HCT116 (cell line): ENCODE data around the gene IFNGR2.

Experiments used
- CTCF ChIP-seq, 3 experiments: fragments of 200-600 bp in 1 of 3; sonication (generic) in 1 of 3; IDR thresholded peaks in 2 of 3; conservative IDR thresholded peaks in 1 of 3; 2 replicates each; pipeline ENCODE4 v1.5.1; 2012 to 2017; ENCODE audit warnings: low read depth in 2 of 3, low read length in 2 of 3, antibody characterized with exemption in 1 of 3, borderline replicate concordance in 1 of 3, control low read depth in 1 of 3, mild to moderate bottlenecking in 1 of 3, mixed read lengths in 1 of 3, mixed run types in 1 of 3, moderate library complexity in 1 of 3; ENCODE audit not compliant: insufficient read depth in 1 of 3
- ELF1 ChIP-seq: IDR thresholded peaks from 2 replicates; pipeline ENCODE4 v1.6.1; 2012; ENCODE audit warnings: low read depth, borderline replicate concordance
- EZH2phosphoT487 ChIP-seq: fragments of 200-600 bp; IDR thresholded peaks from 2 replicates; pipeline ENCODE4 v1.6.1; 2018; ENCODE audit warnings: antibody characterized with exemption, borderline replicate concordance
- MAX ChIP-seq: IDR thresholded peaks from 2 replicates; pipeline ENCODE4 v1.6.1; 2012
- POLR2A ChIP-seq: IDR thresholded peaks from 2 replicates; pipeline ENCODE4 v1.7.0; 2011; ENCODE audit warnings: borderline replicate concordance; ENCODE audit not compliant: insufficient read depth, insufficient read length; ENCODE audit errors: extremely low read depth
- POLR2AphosphoS5 ChIP-seq: IDR thresholded peaks from 2 replicates; pipeline ENCODE4 v1.6.1; 2011; ENCODE audit warnings: mild to moderate bottlenecking, low read depth, low read length, moderate library complexity
- RAD21 ChIP-seq: IDR thresholded peaks from 2 replicates; pipeline ENCODE4 v1.6.1; 2012; ENCODE audit warnings: low read depth, mild to moderate bottlenecking

GRCh38 chr21:33441489-33442477, 38.6 kb downstream of the IFNGR2 start:
- TF ChIP-seq POLR2A, result no peak
- no peak for TF ChIP-seq CTCF (IDR thresholded peaks at IDR 0.05 in 2 of 3, conservative IDR thresholded peaks at IDR 0.05 in 1 of 3; ENCODE audit: borderline replicate concordance in 1 of 3, insufficient read depth in 1 of 3, low read depth in 2 of 3, low read length in 2 of 3)
- no peak for TF ChIP-seq MAX
- no peak for TF ChIP-seq RAD21
- TF ChIP-seq POLR2AphosphoS5, result no peak
- no peak for TF ChIP-seq ELF1
- no peak for TF ChIP-seq EZH2phosphoT487
